ELR (cell line): ENCODE data around the gene HSCB.
"Not testable (repeated sequence)": the region's sequence is repeated elsewhere in the genome, so short reads cannot be mapped to it uniquely, and the experiment has no call there.

Source experiments
- DNase-seq: peaks from one replicate; pipeline ENCODE4 v3.0.0-alpha.2; 2015; ENCODE audit warnings: low read depth

HSCB gene

DNA sequence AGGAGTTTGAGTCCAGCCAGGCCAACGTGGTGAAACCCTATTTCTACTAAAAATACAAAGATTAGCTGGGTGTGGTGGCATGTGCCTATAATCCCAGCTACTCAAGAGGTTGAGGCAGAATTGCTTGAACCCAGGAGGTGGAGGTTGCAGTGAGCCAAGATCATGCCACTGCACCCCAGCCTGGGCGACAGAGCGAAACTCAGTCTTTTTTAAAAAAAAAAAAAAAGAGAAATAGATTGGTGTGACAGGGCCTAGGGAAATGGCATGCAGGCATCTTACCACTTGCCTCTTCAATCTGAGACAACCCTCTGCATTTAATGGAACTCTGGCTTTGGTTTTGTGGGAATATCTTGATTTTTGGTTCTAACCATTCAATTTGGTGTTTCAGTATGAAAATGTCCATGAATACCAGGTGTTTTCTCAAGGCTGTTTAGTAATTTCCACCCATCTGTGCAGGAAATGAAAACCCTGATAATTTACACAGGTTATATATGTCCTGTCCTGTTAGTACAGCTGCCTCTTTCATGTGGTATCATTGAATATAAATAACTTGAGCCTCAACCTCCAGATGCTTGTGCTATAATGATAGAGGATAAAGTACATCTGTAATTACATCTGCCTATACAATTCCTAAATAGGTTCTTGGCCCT, 50.1 kb downstream of the HSCB start:
- DNase-seq = no peak

DNA sequence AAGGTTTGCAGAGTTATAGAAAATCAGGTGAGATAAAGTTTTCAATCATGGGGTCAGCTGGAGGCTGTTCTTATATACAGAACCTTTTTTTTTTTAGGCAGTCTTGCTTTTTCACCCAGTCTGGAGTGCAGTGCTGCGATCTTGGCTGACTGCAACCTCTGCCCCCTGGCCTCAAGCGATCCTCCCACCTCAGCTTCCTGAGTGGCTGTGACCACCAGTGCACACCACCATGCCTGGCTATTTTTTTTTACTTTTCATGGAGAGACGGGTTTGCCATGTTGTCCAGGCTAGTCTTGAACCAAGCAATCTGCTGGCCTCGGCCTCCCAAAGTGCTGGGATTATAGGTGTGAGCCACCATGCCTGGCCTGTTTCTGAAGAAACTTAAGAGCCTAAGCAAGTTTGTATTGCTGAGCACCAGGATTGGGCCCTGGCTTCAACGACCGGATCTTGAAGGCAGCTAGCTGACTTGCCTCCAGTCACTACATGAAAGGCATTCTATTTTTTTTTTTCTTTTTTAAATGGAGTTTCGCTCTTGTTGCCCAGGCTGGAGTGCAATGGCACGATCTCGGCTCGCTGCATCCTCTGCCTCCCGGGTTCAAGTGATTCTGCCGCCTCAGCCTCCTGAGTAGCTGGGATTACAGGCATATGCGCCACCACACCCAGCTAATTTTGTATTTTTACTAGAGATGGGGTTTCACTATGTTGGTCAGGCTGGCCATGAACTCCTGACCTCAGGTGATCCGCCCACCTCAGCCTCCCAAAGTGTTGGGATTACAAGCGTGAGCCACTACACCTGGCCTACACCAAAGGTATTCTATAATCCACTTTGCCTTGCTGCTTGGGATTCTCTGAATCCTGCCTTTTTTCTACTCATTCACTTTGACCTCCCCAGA, 50.9 kb downstream of the HSCB start:
- no peak for DNase-seq

DNA sequence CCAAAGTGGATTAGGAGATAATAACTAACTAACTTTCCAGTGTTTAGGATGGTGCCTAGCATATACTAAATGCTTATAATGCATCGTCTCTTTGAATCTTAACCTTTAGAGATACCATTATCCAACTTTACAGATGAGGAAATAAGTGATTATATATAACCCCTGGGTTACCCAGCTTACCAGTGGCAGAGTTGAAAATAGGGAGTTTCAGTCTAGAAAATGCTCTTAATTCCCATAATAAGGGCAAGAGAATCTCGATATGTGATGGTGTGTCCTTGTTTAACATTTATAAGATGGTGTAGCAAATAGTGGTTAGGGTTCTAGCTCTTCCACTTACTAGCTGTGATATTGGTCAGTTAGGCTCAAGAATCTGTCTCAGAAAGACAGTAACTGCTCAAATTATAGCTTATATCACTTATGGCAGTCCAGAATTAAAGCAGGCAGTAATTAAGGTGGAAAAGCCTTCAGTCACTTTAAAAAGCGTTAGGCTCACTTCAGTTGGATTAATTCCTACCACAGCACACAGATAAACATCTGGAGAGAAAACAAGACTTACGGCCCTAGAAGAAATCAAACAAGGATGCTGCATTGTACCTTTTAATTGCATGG, 52.2 kb downstream of the HSCB start:
- DNase-seq = no peak

DNA sequence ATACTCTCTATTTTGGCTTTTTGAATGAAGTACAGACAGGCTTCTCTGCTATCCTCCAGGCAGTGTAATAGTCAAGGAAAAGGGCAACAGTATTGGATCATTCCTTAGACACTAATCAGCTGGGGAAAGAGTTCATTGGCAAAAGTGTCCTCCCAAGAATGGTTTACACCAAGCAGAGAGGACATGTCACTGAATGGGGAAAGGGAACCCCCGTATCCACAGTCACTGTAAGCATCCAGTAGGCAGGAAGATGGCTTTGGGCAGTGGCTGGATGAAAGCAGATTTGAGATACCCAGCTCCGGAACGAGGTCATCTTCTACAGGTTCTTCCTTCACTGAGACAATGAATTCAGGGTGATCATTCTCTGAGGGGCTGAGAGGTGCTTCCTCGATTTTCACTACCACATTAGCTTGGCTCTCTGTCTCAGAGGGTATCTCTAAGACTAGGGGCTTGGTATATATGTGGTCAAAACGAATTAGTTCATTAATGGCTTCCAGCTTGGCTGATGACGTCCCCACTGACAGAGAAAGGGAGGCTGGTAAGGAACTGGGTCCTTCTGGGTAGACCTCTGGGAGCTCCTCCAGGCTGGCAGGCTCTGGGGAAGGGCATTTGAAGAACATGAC, 53.3 kb downstream of the HSCB start:
- no peak for DNase-seq

- no peak for DNase-seq
These were observed 54.4 kb downstream of the HSCB start for GRCh38 chr22:28795932-28796856.

GRCh38 chr22:28798810-28799605, 57.2 kb downstream of the HSCB start:
- peak; percentile 93 for DNase-seq

- DNase-seq = peak; percentile 71
These were observed 57.9 kb downstream of the HSCB start for GRCh38 chr22:28799606-28800307.

DNA sequence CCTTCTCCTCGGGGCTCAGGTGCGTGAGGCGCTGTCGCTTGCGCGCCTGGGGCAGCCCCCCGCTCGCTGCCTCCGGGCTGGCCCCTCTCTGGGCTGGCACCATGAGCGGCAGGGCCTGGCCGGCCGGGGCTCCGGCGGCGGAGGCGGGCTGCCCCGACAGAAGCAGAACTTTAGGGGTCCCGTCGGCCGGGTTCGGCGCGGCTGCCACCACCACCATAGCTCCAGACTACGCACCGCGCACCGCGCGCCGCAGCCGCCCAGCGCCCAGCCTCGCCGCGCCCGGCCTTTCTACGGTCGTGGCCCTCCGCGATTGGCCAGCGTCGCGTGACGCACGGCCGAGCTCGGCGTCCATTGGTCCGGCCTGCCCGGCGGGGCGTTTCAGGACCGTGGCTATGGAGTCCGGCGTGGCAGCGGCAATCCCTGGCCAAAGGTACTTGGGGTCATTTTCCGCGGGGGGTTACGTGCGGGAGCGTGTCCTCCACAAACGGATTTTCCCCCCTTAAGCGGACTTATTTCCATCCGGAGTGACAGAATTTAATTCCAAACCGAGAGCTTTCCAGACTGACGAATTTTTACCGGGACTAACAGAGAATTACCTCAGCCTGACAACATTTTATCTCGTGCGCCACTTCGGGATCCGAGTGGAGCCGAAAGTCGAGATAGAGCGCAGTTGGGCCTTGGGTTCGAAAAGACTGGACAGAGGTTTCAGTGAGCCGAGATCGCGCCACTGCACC, 58.6 kb downstream of the HSCB start, which contains the start of gene XBP1:
TSS of gene XBP1 (minus strand) at position 262 of the 734 bp plus-strand sequence.
- DNase-seq = peak; percentile 95

- no peak for DNase-seq
These were observed 60.2 kb downstream of the HSCB start for GRCh38 chr22:28801845-28802594.

DNA sequence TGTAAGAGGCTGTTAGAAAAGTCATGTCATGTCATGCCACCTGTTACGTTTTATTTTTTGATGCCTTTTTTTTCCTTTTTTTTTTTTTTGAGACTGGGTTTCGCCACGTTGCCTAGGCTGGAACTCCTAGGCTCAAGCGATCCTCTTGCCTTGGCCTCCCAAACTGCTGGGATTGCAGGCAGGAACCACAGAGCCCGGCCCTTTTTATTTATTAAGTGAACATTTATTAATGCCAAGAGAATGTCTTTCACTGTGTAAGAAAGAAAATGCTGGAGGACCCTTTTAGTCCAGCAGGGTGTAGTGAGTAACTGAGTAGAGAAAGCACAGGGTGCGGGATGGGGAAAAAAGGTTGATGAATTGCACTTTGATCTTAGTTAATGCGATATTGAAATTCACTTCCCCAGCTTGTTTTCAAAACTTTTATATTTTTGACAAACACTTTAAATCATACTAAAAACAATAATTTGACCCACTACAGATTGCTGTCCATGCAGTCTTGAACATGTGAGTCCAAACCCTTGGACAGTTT, 60.8 kb downstream of the HSCB start:
- DNase-seq = peak; percentile 14

DNA sequence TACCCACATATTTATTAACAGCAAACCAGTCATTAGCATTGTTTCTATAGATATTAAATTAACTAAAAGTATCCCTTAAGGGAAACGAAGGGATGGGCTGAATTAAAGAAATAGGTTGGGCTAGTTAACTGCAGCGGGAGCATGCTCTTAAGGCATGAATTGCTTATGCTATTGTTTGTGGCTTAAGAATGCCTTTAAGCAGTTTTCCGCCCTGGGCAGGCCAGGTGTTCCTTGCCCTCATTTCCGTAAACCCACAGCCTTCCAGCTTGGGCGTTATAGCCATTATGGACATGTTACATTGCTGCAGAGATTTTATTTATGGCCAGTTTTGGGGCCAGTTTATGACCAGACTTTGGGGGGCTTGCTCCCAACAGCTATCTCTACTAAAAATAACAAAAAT, 63.6 kb downstream of the HSCB start:
- DNase-seq = not testable (repeated sequence)
